D341Med (cell line): ENCODE results near the gene SH3BGRL3.
"Not testable (repeated sequence)": the region's sequence is repeated elsewhere in the genome, so short reads cannot be mapped to it uniquely, and the experiment has no call there.

ENCODE experiments used
- DNase-seq: peaks from one replicate; pipeline ENCODE4 v3.0.0; 2012; ENCODE audit warnings: low spot score

The SH3BGRL3 gene

DNA sequence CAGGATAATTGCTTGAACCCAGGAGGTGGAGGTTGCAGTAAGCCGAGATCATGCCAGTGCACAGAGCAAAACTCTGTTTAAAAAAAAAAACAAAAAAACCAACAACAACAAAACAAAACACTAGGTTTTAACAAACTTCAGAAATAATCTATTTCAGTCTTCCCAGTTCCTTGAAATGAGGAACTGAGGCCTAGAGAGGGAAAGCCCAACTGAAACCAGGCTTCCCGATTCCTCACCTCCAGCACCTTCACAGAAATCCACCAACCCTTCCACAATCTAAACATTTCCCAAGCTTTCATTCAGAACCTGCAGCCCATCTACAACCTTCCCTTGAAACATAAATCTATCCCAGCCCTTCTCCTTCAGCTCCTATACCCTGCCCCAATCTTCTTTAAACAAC lies 37.3 kb downstream of the SH3BGRL3 start:
- no peak for DNase-seq

GRCh38 chr1:26317612-26318337 lies 37.9 kb downstream of the SH3BGRL3 start, which contains the start of gene CD52:
Gene CD52 (plus strand): TSS chr1:26317958. CDS start chr1:26318018, 60 bp downstream.
- DNase-seq = no peak

GRCh38 chr1:26318338-26319064 lies 38.6 kb downstream of the SH3BGRL3 start:
- no peak for DNase-seq

GRCh38 chr1:26320896-26321295 lies 41.0 kb downstream of the SH3BGRL3 start:
- no peak for DNase-seq

GRCh38 chr1:26321315-26322041 lies 41.6 kb downstream of the SH3BGRL3 start:
- peak; percentile 88 for DNase-seq

- no peak for DNase-seq
Observed at GRCh38 chr1:26322042-26322331, 42.1 kb downstream of the SH3BGRL3 start.

GRCh38 chr1:26323382-26323781 lies 43.5 kb downstream of the SH3BGRL3 start:
- no peak for DNase-seq

DNA sequence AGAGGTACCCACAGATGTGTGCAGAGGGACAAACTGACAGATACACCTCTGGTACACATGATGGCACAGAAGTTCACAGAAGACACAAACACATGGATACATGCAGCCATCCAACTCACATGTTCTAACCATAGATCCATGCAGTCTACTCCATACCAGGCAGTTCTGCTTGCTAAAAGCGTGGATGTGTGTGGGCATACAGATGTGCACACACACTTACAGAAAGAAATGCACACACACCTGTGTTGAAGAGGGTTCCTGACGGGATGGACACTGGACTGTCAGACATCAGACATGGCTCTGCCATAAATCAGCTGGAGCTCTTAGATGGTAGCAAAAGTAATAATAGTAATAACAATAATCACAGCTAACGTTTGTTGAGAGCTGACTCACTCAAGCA lies 44.7 kb downstream of the SH3BGRL3 start:
- no peak for DNase-seq

- DNase-seq = no peak
Observed at GRCh38 chr1:26327956-26328362, 48.1 kb downstream of the SH3BGRL3 start.

GRCh38 chr1:26328597-26328996 lies 48.7 kb downstream of the SH3BGRL3 start:
- no peak for DNase-seq

- DNase-seq = not testable (repeated sequence)
Observed at GRCh38 chr1:26329380-26329779, 49.5 kb downstream of the SH3BGRL3 start.

GRCh38 chr1:26330276-26330675 lies 50.4 kb downstream of the SH3BGRL3 start:
- DNase-seq = no peak
